GM12878 (cell line): ENCODE measurements around the gene BAG5. TPM values are rescaled to one million over a fixed set of nuclear protein-coding genes. Genes with fewer than 3 reads are reported as not detected.

Experiments used
- ATAC-seq: fragments of 200-7000 bp; cut with Tn5 transposase; 3 replicates; pipeline ENCODE4 v1.9.1; 2020; ENCODE audit warnings: mild to moderate bottlenecking, moderate library complexity
- BruUV-seq: library from RNA; stranded (reverse); fragments of 400-500 nt; replicated peaks from 2 replicates; lab custom pipeline; 2021; lab: Mats Ljungman, UMichigan
- CTCF ChIA-PET: fragments of 300-600 bp; sonication (Branson Sonifier 250); formaldehyde crosslinking; extraction: SDS; loops from one replicate; lab custom pipeline; 2021; ENCODE audit warnings: inconsistent platforms; lab: Yijun Ruan, JAX
- POLR2A ChIA-PET: fragments of 350-600 bp; formaldehyde crosslinking; extraction: SDS; loops from one replicate; lab custom pipeline; 2021; ENCODE audit warnings: inconsistent platforms; lab: Charles Lee
- RAD21 ChIA-PET: fragments of 300-600 bp; sonication (Branson Sonifier 250); formaldehyde crosslinking; loops from one replicate; lab custom pipeline; 2023; ENCODE audit warnings: antibody characterized with exemption; ENCODE audit not compliant: unreplicated experiment; lab: Charles Lee
- SMC1A ChIA-PET: fragments of 300-600 bp; sonication (Branson Sonifier 250); formaldehyde crosslinking; loops from one replicate; lab custom pipeline; 2023; ENCODE audit not compliant: unreplicated experiment, uncharacterized antibody; lab: Charles Lee
- DNase-seq: peaks from one replicate; pipeline ENCODE4 v3.0.0-alpha.2; 2011; ENCODE audit warnings: low read depth, low spot score
- FAIRE-seq: peaks from 3 replicates; lab custom pipeline; 2011; peaks lifted over from hg19 to GRCh38; lab: Jason Lieb, UNC
- H2AFZ ChIP-seq: 2 replicates; pipeline ENCODE4 v1.6.0; 2011; ENCODE audit warnings: low read depth, low read length, control low read depth; ENCODE audit not compliant: control insufficient read depth
- H3K27ac ChIP-seq: 2 replicates; pipeline ENCODE4 v1.5.1; 2011; ENCODE audit warnings: control low read depth; ENCODE audit not compliant: control insufficient read depth, insufficient read depth
- H3K27me3 ChIP-seq, 2 experiments: replicated peaks in 1 of 2; 2 replicates each; pipeline versions ENCODE4 v1.6.0 to v1.6.1; 2011; ENCODE audit warnings: low read length in 1 of 2; ENCODE audit not compliant: control insufficient read depth in 2 of 2, insufficient read depth in 2 of 2
- H3K36me3 ChIP-seq, 2 experiments: 2 replicates each; pipeline ENCODE4 v1.5.1; 2011; ENCODE audit warnings: low read length in 1 of 2; ENCODE audit not compliant: control insufficient read depth in 2 of 2, insufficient read depth in 2 of 2
- H3K4me1 ChIP-seq: 2 replicates; pipeline ENCODE4 v1.6.1; 2011; ENCODE audit warnings: mild to moderate bottlenecking, low read length, moderate library complexity, mixed read lengths; ENCODE audit not compliant: control insufficient read depth, insufficient read depth
- H3K4me2 ChIP-seq: 2 replicates; pipeline ENCODE4 v1.6.0; 2011; ENCODE audit warnings: control low read depth; ENCODE audit not compliant: control insufficient read depth, insufficient read depth
- H3K4me3 ChIP-seq: fragments of 200-600 bp; sonication (generic); 2 replicates; pipeline ENCODE4 v1.5.1; 2016
- H3K79me2 ChIP-seq: 2 replicates; pipeline ENCODE4 v1.6.0; 2011; ENCODE audit warnings: low read length; ENCODE audit not compliant: control insufficient read depth, insufficient read depth
- H3K9ac ChIP-seq: 2 replicates; pipeline ENCODE4 v1.8.0; 2011; ENCODE audit warnings: low read length, control low read depth, mixed read lengths; ENCODE audit not compliant: control insufficient read depth, insufficient read depth
- H3K9me3 ChIP-seq: replicated peaks from 3 replicates; pipeline ENCODE4 v1.5.1; 2011; ENCODE audit warnings: mild to moderate bottlenecking, low read length; ENCODE audit not compliant: control insufficient read depth, insufficient read depth
- H4K20me1 ChIP-seq: 2 replicates; pipeline ENCODE4 v1.6.0; 2011; ENCODE audit not compliant: control insufficient read depth, insufficient read depth
- CEBPB ChIP-seq, 2 experiments: fragments of 150-350 bp in 1 of 2; IDR thresholded peaks; 2 replicates each; pipeline ENCODE4 v1.6.1; 2012 to 2014; ENCODE audit warnings: low read depth in 2 of 2, low read length in 2 of 2, borderline replicate concordance in 1 of 2, inconsistent platforms in 1 of 2
- EP300 ChIP-seq, 2 experiments: fragments of 150-350 bp in 1 of 2; IDR thresholded peaks; 2 replicates each; pipeline ENCODE4 v1.6.1; 2011 to 2012; ENCODE audit warnings: low read depth in 2 of 2, low read length in 2 of 2, borderline replicate concordance in 1 of 2, improper control_type of control experiment in 1 of 2, inconsistent platforms in 1 of 2; ENCODE audit not compliant: control insufficient read depth in 1 of 2
- FOXM1 ChIP-seq: IDR thresholded peaks from 2 replicates; pipeline ENCODE4 v1.6.1; 2012; ENCODE audit warnings: low read depth, mild to moderate bottlenecking, inconsistent platforms, low read length, moderate library complexity
- GABPA ChIP-seq: IDR thresholded peaks from 2 replicates; pipeline ENCODE4 v1.6.1; 2014; ENCODE audit warnings: antibody characterized with exemption, low read depth, mild to moderate bottlenecking, inconsistent platforms
- MEF2A ChIP-seq: IDR thresholded peaks from 2 replicates; pipeline ENCODE4 v1.6.1; 2011; ENCODE audit warnings: low read depth, mild to moderate bottlenecking, low read length, moderate library complexity; ENCODE audit not compliant: insufficient read depth
- NFYB ChIP-seq: IDR thresholded peaks from 2 replicates; pipeline ENCODE4 v1.6.1; 2011; ENCODE audit warnings: low read depth, mild to moderate bottlenecking, low read length, improper control_type of control experiment, moderate library complexity; ENCODE audit not compliant: insufficient read depth
- PAX5 ChIP-seq: IDR thresholded peaks from 2 replicates; pipeline ENCODE4 v1.6.1; 2011; ENCODE audit warnings: low read depth, low read length, borderline replicate concordance
- POLR2AphosphoS5 ChIP-seq: IDR thresholded peaks from 2 replicates; pipeline ENCODE4 v1.6.1; 2011; ENCODE audit warnings: mild to moderate bottlenecking, low read length, inconsistent platforms
- RB1 ChIP-seq: fragments of 450-650 bp; formaldehyde crosslinking; IDR thresholded peaks from 2 replicates; pipeline ENCODE4 v1.6.1; 2017; ENCODE audit warnings: mild to moderate bottlenecking, borderline replicate concordance
- SUZ12 ChIP-seq: fragments of 200-600 bp; sonication (generic); IDR thresholded peaks from one replicate; pipeline ENCODE4 v1.6.1; 2018; ENCODE audit warnings: antibody characterized with exemption, mild to moderate bottlenecking; ENCODE audit not compliant: unreplicated experiment
- TCF12 ChIP-seq: IDR thresholded peaks from 2 replicates; pipeline ENCODE4 v1.6.1; 2011; ENCODE audit warnings: low read depth, mild to moderate bottlenecking, low read length
- WGBS: methylation state at CpG from one replicate; pipeline ENCODE4 v1.1.6; 2016; ENCODE audit warnings: low lambda C conversion rate; ENCODE audit not compliant: insufficient replicate concordance, insufficient coverage; ENCODE audit errors: missing lambda C conversion rate; 5-methylcytosine and 5-hydroxymethylcytosine counted together
- in situ Hi-C: fragments of 300-500 bp; cut with MboI; formaldehyde crosslinking; loops from 9 replicates; pipeline ENCODE4 v1.14.3; 2018; ENCODE audit warnings: mixed read lengths
- intact Hi-C: fragments of 100-400 bp; cut with micrococcal nuclease; formaldehyde crosslinking; loops from one replicate; pipeline ENCODE4 v1.14.2; 2022; ENCODE audit not compliant: unreplicated experiment
- polyA plus RNA-seq, 11 experiments: library from polyadenylated mRNA; depleted of rRNA in 4 of 11; unstranded in 6 of 11; stranded (reverse) in 5 of 11; fragments of >200 nt; fragmentation: Nextera tagmentation in 4 of 11; fragmentation: Illumina TruSeq in 1 of 11; extraction: Ambion mirVana in 4 of 11; extraction: Trizol in 1 of 11; gene quantifications; 1 replicate in 1 of 11; 2 replicates in 10 of 11; pipeline versions ENCODE4 v1.2.1 to v1.2.3, GENCODE V29; 2011 to 2016; ENCODE audit warnings: inconsistent platforms in 2 of 11, missing spikeins in 2 of 11, low read depth in 1 of 11
- total RNA-seq, 4 experiments: library from RNA; depleted of rRNA in 3 of 4; stranded (reverse); fragments of >200 nt in 3 of 4; fragmentation: Illumina TruSeq in 1 of 4; extraction: Trizol in 1 of 4; gene quantifications; 2 replicates each; pipeline versions ENCODE4 v1.2.1 to v1.2.3, GENCODE V29; 2013 to 2021

Gene BAG5
- total and polyA plus RNA-seq, 10 of the 15 experiments (the other 5 are each of a cell fraction or from before 2014, with no cell fraction given): 9.9 to 30.5 (median 20.1) TPM

GRCh38 chr14:103523575-103523954, 38.9 kb downstream of the BAG5 start (continued):
- no peak for TF ChIP-seq EP300 (IDR thresholded peaks at IDR 0.05; ENCODE audit: borderline replicate concordance in 1 of 2, control insufficient read depth in 1 of 2, low read depth in 2 of 2, low read length in 2 of 2)
- TF ChIP-seq, all 136 proteins: peak for 0

- ChIA-PET CTCF (no interaction called here), POLR2A (no interaction called here), SMC1A (no interaction called here), RAD21 (interaction anchor here (0.7 to 1.4 kb wide), 2 partner anchors 24 to 29 kb away, joined by 3 to 5 read pairs; no protein-coding TSS in a partner anchor)
- Histone ChIP-seq H2AFZ (no peak within 1 kb of the TSS), H4K20me1 (no peaks in the 10 kb centered on the region), H3K9ac (no peak within 1 kb of the TSS), H3K36me3 (no peaks in the 10 kb centered on the region), H3K4me1 (peaks cover 40% of the 10 kb centered on the region), H3K9me3 (no peaks in the 10 kb centered on the region; the same call in 2 of the 3 replicates), H3K4me2 (peak within 1 kb of the TSS; percentile 97), H3K27ac (no peak within 1 kb of the TSS), H3K79me2 (no peaks in the 10 kb centered on the region; the same call in 1 of the 2 replicates), H3K4me3 (peak within 1 kb of the TSS; percentile 66), H3K27me3 (peaks cover 2% of the 10 kb centered on the region in 2 experiments; a peak in 2 of 4 replicates)
- TF ChIP-seq FOXM1 (no peak), RB1 (no peak), CEBPB (IDR thresholded peaks at IDR 0.05; ENCODE audit: borderline replicate concordance in 1 of 2, low read depth in 2 of 2, low read length in 2 of 2) (no peak), MEF2A (no peak), NFYB (peak; percentile 52; the same call in 1 of the 2 replicates), GABPA (no peak), PAX5 (no peak), SUZ12 (peak; percentile 61), POLR2AphosphoS5 (no peak), TCF12 (0 out of 2 replicates have a peak, but pooled peaks have one; percentile 7)
- no TSS peak for BruUV-seq
- no peak for ATAC-seq
- 21% methylated on average over 64 of the region's 107 CpGs for WGBS
- no peak for FAIRE-seq
- DNase-seq: no peak
- in situ Hi-C loops (no loop called here), intact Hi-C loops (no loop called here)
Measured at GRCh38 chr14:103522649-103523574, 39.5 kb downstream of the BAG5 start, which contains the start of gene CKB. Gene CKB, minus strand, starts transcription at chr14:103522830. Its CDS starts 337 bp downstream, at chr14:103522493.
